Esophagus muscularis mucosa (tissue), 4 donors: ENCODE data around the gene DCTN3. TPM values are rescaled to one million over a fixed set of nuclear protein-coding genes. Genes with fewer than 3 reads are reported as not detected.

Experiments used
- DNase-seq: peaks from one replicate; pipeline ENCODE4 v3.0.0-alpha.2; 2017; ENCODE audit errors: extremely low spot score
- H3K27ac ChIP-seq, 4 donors: fragments of 200-600 bp; sonication (generic); replicated peaks in 1 of 4; 1 replicate in 3 of 4; 2 replicates in 1 of 4; pipeline ENCODE4 v1.5.1; 2016 to 2019; ENCODE audit warnings: mild to moderate bottlenecking in 1 of 4
- H3K27me3 ChIP-seq, 4 donors: fragments of 200-600 bp; sonication (generic); one replicate each; pipeline versions ENCODE4 v1.5.1 to v1.6.0; 2016 to 2019
- H3K36me3 ChIP-seq, 4 donors: fragments of 200-600 bp; sonication (generic); one replicate each; pipeline ENCODE4 v1.5.1; 2016 to 2019
- H3K4me1 ChIP-seq, 4 donors: fragments of 200-600 bp; sonication (generic); one replicate each; pipeline ENCODE4 v1.5.1; 2016 to 2019
- H3K4me3 ChIP-seq, 4 donors: fragments of 200-600 bp; sonication (generic); 1 replicate in 2 of 4; 2 replicates in 2 of 4; pipeline ENCODE4 v1.5.1; 2016 to 2019; ENCODE audit warnings: mild to moderate bottlenecking in 4 of 4, moderate library complexity in 1 of 4
- H3K9me3 ChIP-seq, 4 donors: fragments of 200-600 bp; sonication (generic); 1 replicate in 3 of 4; 2 replicates in 1 of 4; pipeline ENCODE4 v1.5.1; 2016 to 2019
- EP300 ChIP-seq: sonication (generic); formaldehyde crosslinking; IDR thresholded peaks from one replicate; pipeline ENCODE4 v1.6.1; 2017; ENCODE audit warnings: antibody characterized with exemption
- POLR2A ChIP-seq: fragments of 450-650 bp; IDR thresholded peaks from one replicate; pipeline ENCODE4 v1.6.1; 2017; ENCODE audit warnings: antibody characterized with exemption, moderate library complexity, mild to moderate bottlenecking, low read depth
- POLR2AphosphoS5 ChIP-seq, 2 donors: sonication (generic); formaldehyde crosslinking; IDR thresholded peaks; one replicate each; pipeline ENCODE4 v1.6.1; 2017; ENCODE audit warnings: antibody characterized with exemption in 2 of 2
- WGBS: methylation state at CpG from one replicate; pipeline ENCODE4 v1.1.5; 2018; 5-methylcytosine and 5-hydroxymethylcytosine counted together
- intact Hi-C: fragments of 100-400 bp; cut with DNase I; formaldehyde crosslinking; loops from one replicate; pipeline ENCODE4 v1.15.1; 2023
- total RNA-seq, 4 donors: library from RNA; depleted of rRNA; stranded (reverse); fragments of >200 nt; gene quantifications; one replicate each; pipeline versions ENCODE4 v1.1.0 to v1.2.1, GENCODE V29; 2016
- TF ChIP-seq, protein P1 (sequence below), 3 experiments: fragments of 200-600 bp in 2 of 3; fragments of 450-650 bp in 1 of 3; sonication (generic) in 2 of 3; IDR thresholded peaks; one replicate each; pipeline ENCODE4 v1.5.1; 2017 to 2019; ENCODE audit warnings: antibody characterized with exemption in 3 of 3, mild to moderate bottlenecking in 2 of 3, moderate library complexity in 1 of 3

The DCTN3 gene
- total RNA-seq, 4 donors from 2014 or later = 104 to 129 (median 113) TPM

DNA sequence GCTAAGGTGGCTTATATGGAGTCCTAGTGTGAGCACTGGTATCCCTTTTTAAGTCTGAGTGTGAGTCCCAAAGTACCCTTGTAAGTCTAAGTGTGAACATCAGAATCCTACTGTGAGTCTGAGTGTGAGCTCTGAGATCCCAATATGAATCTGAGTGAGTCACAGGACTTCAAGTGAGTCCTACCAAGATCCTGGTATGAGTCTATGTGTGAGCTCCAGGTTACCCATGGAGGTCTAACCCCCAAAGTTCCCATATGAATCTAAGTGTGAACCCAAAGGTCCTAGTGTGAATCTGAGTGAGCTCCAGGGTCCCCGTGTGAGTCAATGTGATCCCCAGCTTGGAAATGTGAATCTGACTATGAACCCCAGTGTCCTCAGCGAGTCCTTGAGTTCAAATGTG lies 33.0 kb downstream of the DCTN3 start:
- WGBS = 80% methylated on average over 2 of the region's 2 CpGs
- Histone ChIP-seq H3K27me3 (peaks cover 4 to 95% (median 29%) of the 10 kb centered on the region in 4 donors), H3K4me3 (no peak overlapping the region), H3K9me3 (no peaks in the 10 kb centered on the region), H3K4me1 (peaks cover 31 to 42% (median 38%) of the 10 kb centered on the region in 4 donors), H3K27ac (no peak overlapping the region), H3K36me3 (no peaks in the 10 kb centered on the region)
- intact Hi-C loops = no loop called here
- DNase-seq = no peak
- TF ChIP-seq, protein P1, sequence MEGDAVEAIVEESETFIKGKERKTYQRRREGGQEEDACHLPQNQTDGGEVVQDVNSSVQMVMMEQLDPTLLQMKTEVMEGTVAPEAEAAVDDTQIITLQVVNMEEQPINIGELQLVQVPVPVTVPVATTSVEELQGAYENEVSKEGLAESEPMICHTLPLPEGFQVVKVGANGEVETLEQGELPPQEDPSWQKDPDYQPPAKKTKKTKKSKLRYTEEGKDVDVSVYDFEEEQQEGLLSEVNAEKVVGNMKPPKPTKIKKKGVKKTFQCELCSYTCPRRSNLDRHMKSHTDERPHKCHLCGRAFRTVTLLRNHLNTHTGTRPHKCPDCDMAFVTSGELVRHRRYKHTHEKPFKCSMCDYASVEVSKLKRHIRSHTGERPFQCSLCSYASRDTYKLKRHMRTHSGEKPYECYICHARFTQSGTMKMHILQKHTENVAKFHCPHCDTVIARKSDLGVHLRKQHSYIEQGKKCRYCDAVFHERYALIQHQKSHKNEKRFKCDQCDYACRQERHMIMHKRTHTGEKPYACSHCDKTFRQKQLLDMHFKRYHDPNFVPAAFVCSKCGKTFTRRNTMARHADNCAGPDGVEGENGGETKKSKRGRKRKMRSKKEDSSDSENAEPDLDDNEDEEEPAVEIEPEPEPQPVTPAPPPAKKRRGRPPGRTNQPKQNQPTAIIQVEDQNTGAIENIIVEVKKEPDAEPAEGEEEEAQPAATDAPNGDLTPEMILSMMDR (IDR thresholded peaks at IDR 0.05) = no peak
- TF ChIP-seq POLR2AphosphoS5 (IDR thresholded peaks at IDR 0.05) = no peak
- no peak for TF ChIP-seq EP300
- no peak for TF ChIP-seq POLR2A

DNA sequence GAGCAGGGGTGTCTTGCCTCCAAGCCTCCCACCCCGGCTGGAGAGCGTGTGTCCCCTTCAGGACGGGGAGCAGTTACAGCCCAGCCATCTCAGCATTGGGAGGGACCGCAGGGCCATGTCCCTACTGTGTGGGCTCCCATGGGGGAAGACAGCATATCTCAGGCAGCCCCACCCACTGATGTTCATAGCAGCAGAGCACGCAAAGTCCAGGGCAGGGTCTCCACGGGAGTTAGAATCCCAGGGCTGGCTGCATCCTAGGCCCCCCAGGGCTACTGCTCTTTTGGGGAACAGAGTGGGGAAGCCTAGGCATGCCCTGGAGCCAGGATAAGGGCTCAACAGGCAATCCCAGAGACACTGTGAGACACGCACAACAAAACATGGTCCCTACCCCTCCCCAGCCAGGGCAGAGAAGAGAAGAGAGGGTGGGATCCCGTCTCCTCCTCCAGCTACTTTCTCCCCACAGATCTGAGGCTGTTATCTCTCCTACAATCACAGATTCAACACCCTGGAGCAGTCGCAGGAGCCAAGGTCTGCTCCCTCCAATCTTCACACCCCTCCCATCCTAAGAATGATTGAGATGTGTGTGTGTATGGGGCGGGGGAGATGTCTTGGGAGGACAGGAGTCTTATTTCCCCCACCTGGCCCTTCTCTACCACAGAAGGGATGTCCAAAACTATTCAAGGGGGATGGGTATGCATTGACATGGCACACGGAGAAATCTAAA lies 34.2 kb downstream of the DCTN3 start:
- H3K27ac ChIP-seq = no peak overlapping the region
- 59% methylated on average over 5 of the region's 11 CpGs for WGBS
- H3K4me3 ChIP-seq = no peak overlapping the region
- TF ChIP-seq POLR2A (no peak), EP300 (no peak), POLR2AphosphoS5 (IDR thresholded peaks at IDR 0.05) (no peak)
- TF ChIP-seq, protein P1 (IDR thresholded peaks at IDR 0.05) = no peak
- DNase-seq = no peak
- peaks cover 4 to 97% (median 29%) of the 10 kb centered on the region in 4 donors for H3K27me3 ChIP-seq
- H3K4me1 ChIP-seq = peaks cover 21 to 30% (median 27%) of the 10 kb centered on the region in 4 donors
- no peaks in the 10 kb centered on the region for H3K9me3 ChIP-seq
- intact Hi-C loops = no loop called here
- H3K36me3 ChIP-seq = no peaks in the 10 kb centered on the region

DNA sequence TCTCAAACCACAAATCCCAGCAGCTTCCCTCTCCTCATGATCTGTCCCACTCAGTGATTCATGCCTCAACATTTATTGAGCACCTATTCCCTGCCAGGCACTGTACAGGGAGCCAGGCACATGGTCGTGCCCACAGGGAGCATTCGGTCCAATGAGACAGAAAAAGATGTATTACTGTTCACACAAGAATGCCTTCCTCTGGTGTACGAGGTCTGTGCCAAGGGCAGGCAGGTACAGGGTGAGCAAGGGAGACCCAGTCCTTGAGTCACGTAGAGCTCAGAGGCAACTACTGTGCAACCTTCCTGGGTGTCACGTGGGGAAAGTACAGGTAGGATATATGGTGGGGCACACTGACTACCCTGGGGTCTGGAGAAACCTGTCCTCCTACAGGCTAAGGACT lies 35.3 kb downstream of the DCTN3 start:
- H3K4me1 ChIP-seq = peaks cover 11 to 18% (median 15%) of the 10 kb centered on the region in 4 donors
- no peak for DNase-seq
- H3K27ac ChIP-seq = no peak overlapping the region
- intact Hi-C loops = no loop called here
- WGBS = 92% methylated on average over 2 of the region's 5 CpGs
- H3K27me3 ChIP-seq = peaks cover 4 to 97% (median 31%) of the 10 kb centered on the region in 4 donors
- no peaks in the 10 kb centered on the region for H3K36me3 ChIP-seq
- TF ChIP-seq, protein P1 (IDR thresholded peaks at IDR 0.05) = no peak
- no peak for TF ChIP-seq POLR2A
- no peak for TF ChIP-seq EP300
- TF ChIP-seq POLR2AphosphoS5 (IDR thresholded peaks at IDR 0.05) = no peak
- H3K9me3 ChIP-seq = no peaks in the 10 kb centered on the region
- H3K4me3 ChIP-seq = no peak overlapping the region

DNA sequence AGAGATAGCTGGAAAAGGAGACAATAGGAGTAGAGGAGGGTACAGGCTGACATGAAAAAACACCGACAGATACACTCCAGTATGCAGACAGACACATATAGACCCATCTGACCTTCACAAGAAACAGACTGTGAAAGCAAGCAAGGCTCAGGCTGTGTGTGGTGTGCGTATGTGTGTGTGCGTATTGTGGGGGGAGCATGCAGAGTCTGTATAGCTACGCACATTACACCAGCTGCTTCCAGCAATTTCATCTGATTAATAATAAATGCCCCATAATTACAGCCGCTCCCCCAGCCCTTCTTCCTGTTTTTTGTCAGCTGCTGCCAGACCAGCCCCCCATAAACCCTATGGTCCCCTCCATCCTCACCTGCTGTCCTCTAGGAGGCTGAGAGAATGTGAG lies 37.5 kb downstream of the DCTN3 start:
- no peak overlapping the region for H3K27ac ChIP-seq
- peaks cover 11 to 15% (median 13%) of the 10 kb centered on the region in 4 donors for H3K4me1 ChIP-seq
- 76% methylated on average over 5 of the region's 5 CpGs for WGBS
- TF ChIP-seq POLR2AphosphoS5 (IDR thresholded peaks at IDR 0.05) = no peak
- TF ChIP-seq, protein P1 (IDR thresholded peaks at IDR 0.05) = no peak
- no peak for TF ChIP-seq POLR2A
- TF ChIP-seq EP300 = no peak
- peaks cover 0 to 96% (median 35%) of the 10 kb centered on the region in 4 donors for H3K27me3 ChIP-seq
- intact Hi-C loops = no loop called here
- no peaks in the 10 kb centered on the region for H3K36me3 ChIP-seq
- no peaks in the 10 kb centered on the region for H3K9me3 ChIP-seq
- no peak for DNase-seq
- H3K4me3 ChIP-seq = no peak overlapping the region
